ENCODE measurements around the gene BABAM2.
A peak's percentile ranks its signal among the peaks of the same experiment; 100 is the strongest.

The BABAM2 gene

GRCh38 chr2:28128281-28128950 is 237.9 kb downstream of the BABAM2 start:
- POLR2A ChIA-PET: no interaction called here
- WGBS (ENCODE audit: insufficient coverage): no CpG with 5 or more reads among the region's 2 CpGs

DNA sequence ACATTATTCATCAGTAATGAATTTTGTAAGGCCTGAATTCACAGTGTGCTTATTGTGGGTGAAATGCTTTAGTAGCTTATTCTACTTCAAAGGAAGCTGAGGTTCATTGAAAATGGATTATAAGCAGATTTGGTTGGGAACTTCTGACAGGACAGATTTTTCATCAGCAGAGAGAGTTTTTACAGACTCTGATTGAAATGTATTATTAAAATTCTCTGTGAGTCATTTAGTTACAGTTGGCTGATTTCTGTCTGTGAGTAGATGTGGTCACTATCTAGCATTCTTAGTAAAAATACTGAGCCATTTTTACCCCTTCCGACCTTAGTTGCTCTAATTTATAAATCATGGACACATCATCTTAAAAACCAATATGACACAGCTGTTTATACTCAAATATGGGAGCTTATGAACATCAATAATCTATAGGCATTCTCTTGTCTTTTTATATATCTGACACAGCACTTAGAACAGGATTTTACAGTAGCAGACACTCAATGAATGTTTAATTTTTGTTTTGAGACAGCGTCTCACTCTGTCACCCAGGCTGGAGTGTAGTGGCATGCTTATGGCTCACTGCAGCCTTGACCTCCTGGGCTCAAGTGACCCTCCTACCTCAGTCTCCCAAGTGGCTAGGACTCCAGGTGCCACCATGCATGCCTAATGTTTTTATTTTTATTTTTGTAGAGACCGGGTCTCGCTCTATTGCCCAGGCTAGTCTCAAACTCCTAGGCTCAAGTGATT is 239.6 kb downstream of the BABAM2 start:
- CTCF ChIA-PET: no interaction called here

More at GRCh38 chr2:28128281-28128950, 237.9 kb downstream of the BABAM2 start:
- no peak overlapping the region for H3K4me3 ChIP-seq (ENCODE audit: control insufficient read depth in 1 of 7, extremely low read depth in 1 of 7, insufficient read depth in 4 of 7, low read depth in 2 of 7, low read length in 6 of 7)
- CTCF ChIA-PET: interaction anchor here (0.6 kb wide), 1 partner anchor 9 kb away, joined by 3 read pairs; no protein-coding TSS in a partner anchor
- H3K4me1 ChIP-seq (ENCODE audit: control extremely low read depth in 1 of 4, control insufficient read depth in 4 of 4, insufficient read depth in 4 of 4, low read length in 3 of 4): no peaks in the 10 kb centered on the region
- no peak for DNase-seq
- H3K9me3 ChIP-seq (ENCODE audit: control extremely low read depth in 1 of 5, control insufficient read depth in 4 of 5, insufficient read depth in 2 of 5, low read depth in 1 of 5, low read length in 4 of 5): peaks cover 0 to 3% (median 0%) of the 10 kb centered on the region in 5 experiments
- no peaks in the 10 kb centered on the region for H3K27me3 ChIP-seq (replicated peaks in 2 of 5; ENCODE audit: control insufficient read depth in 4 of 5, insufficient read depth in 5 of 5, low read length in 4 of 5)
- peaks cover 0 to 6% (median under 1%) of the 10 kb centered on the region in 4 experiments for H3K36me3 ChIP-seq (ENCODE audit: control insufficient read depth in 4 of 4, insufficient read depth in 4 of 4, low read length in 3 of 4)
- H3K27ac ChIP-seq (ENCODE audit: insufficient read depth in 1 of 2, low read depth in 1 of 2, low read length in 2 of 2, poor library complexity in 1 of 2, severe bottlenecking in 2 of 2): no peak overlapping the region

DNA sequence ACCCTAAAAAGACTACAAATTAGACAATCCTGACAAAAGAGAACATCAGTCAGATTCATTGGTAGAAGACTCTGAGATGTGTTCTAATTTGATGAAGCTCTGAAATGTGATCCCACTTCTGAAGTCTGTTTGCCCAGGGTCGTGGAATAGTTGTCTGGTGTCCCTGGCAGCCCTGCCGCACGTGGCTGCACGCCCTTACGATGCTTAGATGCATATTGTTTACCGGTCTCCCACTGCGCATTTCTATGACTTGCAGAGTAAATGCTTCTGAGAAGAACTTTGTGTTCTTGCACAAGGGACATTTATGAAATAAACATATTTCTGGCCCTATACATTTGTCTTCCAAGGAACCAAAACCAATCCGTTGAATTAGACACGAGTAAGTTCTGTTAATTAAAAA is 243.2 kb downstream of the BABAM2 start:
- peaks cover 0 to 16% (median 6%) of the 10 kb centered on the region in 4 experiments for H3K4me1 ChIP-seq (ENCODE audit: control extremely low read depth in 1 of 4, control insufficient read depth in 4 of 4, insufficient read depth in 4 of 4, low read length in 3 of 4)
- POLR2A ChIA-PET: interaction anchor here (0.7 kb wide), 1 partner anchor 17 kb away, joined by 4 read pairs; no protein-coding TSS in a partner anchor
- CTCF ChIA-PET: interaction anchor here (0.8 to 1.1 kb wide), 2 partner anchors 17 to 38 kb away, joined by 3 read pairs; no protein-coding TSS in a partner anchor
- H3K27me3 ChIP-seq (replicated peaks in 2 of 5; ENCODE audit: control insufficient read depth in 4 of 5, insufficient read depth in 5 of 5, low read length in 4 of 5): no peaks in the 10 kb centered on the region
- H3K36me3 ChIP-seq (ENCODE audit: control insufficient read depth in 4 of 4, insufficient read depth in 4 of 4, low read length in 3 of 4): peaks cover 0 to 2% (median 0%) of the 10 kb centered on the region in 4 experiments
- no peak overlapping the region for H3K27ac ChIP-seq (ENCODE audit: insufficient read depth in 1 of 2, low read depth in 1 of 2, low read length in 2 of 2, poor library complexity in 1 of 2, severe bottlenecking in 2 of 2)
- no peak for DNase-seq
- H3K4me3 ChIP-seq (ENCODE audit: control insufficient read depth in 1 of 7, extremely low read depth in 1 of 7, insufficient read depth in 4 of 7, low read depth in 2 of 7, low read length in 6 of 7): no peak overlapping the region
- H3K9me3 ChIP-seq (ENCODE audit: control extremely low read depth in 1 of 5, control insufficient read depth in 4 of 5, insufficient read depth in 2 of 5, low read depth in 1 of 5, low read length in 4 of 5): no peaks in the 10 kb centered on the region
- WGBS (ENCODE audit: insufficient coverage): 100% methylated on average over 1 of the region's 9 CpGs

More for the DNA sequence above, 239.6 kb downstream of the BABAM2 start:
- no peak for DNase-seq
- Histone ChIP-seq H3K36me3 (ENCODE audit: control insufficient read depth in 4 of 4, insufficient read depth in 4 of 4, low read length in 3 of 4) (peaks cover 0 to 6% (median under 1%) of the 10 kb centered on the region in 4 experiments), H3K4me3 (ENCODE audit: control insufficient read depth in 1 of 7, extremely low read depth in 1 of 7, insufficient read depth in 4 of 7, low read depth in 2 of 7, low read length in 6 of 7) (no peak overlapping the region), H3K4me1 (ENCODE audit: control extremely low read depth in 1 of 4, control insufficient read depth in 4 of 4, insufficient read depth in 4 of 4, low read length in 3 of 4) (peaks cover 0 to 11% (median 4%) of the 10 kb centered on the region in 4 experiments), H3K9me3 (ENCODE audit: control extremely low read depth in 1 of 5, control insufficient read depth in 4 of 5, insufficient read depth in 2 of 5, low read depth in 1 of 5, low read length in 4 of 5) (peaks cover 0 to 3% (median 0%) of the 10 kb centered on the region in 5 experiments), H3K27ac (ENCODE audit: insufficient read depth in 1 of 2, low read depth in 1 of 2, low read length in 2 of 2, poor library complexity in 1 of 2, severe bottlenecking in 2 of 2) (no peak overlapping the region), H3K27me3 (replicated peaks in 2 of 5; ENCODE audit: control insufficient read depth in 4 of 5, insufficient read depth in 5 of 5, low read length in 4 of 5) (no peaks in the 10 kb centered on the region)
- POLR2A ChIA-PET: no interaction called here
- 100% methylated on average over 3 of the region's 4 CpGs for WGBS (ENCODE audit: insufficient coverage)

DNA sequence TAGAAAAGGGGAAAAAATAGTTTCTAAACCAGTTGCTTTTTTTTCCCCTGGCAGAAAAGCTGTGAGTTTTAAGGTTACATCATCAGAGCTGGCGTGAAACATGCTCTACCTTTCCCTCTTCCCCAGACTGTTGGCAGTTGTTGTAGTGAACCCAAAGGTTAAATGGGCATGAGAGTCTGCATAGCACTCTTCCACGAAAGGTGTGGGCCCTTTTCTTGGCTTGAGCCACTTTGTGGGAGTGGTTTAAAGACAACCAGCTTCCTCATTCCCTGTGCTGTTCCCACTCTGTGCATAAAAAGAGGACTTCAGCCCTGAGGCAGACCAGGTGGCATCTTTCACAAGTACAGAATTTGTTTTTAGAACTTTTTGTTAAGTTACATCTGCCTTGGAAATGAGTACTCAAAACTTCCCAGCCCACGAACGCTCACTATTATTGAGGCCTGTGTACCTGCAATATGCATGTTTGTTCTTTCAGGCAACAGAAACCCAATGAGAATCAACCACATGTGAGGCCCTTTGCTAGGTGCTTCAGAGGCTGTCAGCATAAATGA is 243.8 kb downstream of the BABAM2 start:
- CTCF ChIA-PET: interaction anchor here (0.8 to 1.1 kb wide), 2 partner anchors 17 to 38 kb away, joined by 3 read pairs; no protein-coding TSS in a partner anchor

GRCh38 chr2:28134857-28135256 is 244.3 kb downstream of the BABAM2 start:
- H3K36me3 ChIP-seq (ENCODE audit: control insufficient read depth in 4 of 4, insufficient read depth in 4 of 4, low read length in 3 of 4): peaks cover 0 to 2% (median under 1%) of the 10 kb centered on the region in 4 experiments
- 100% methylated on average over 1 of the region's 1 CpG for WGBS (ENCODE audit: insufficient coverage)
- POLR2A ChIA-PET: no interaction called here
- H3K27ac ChIP-seq (ENCODE audit: insufficient read depth in 1 of 2, low read depth in 1 of 2, low read length in 2 of 2, poor library complexity in 1 of 2, severe bottlenecking in 2 of 2): no peak overlapping the region
- H3K4me3 ChIP-seq (ENCODE audit: control insufficient read depth in 1 of 7, extremely low read depth in 1 of 7, insufficient read depth in 4 of 7, low read depth in 2 of 7, low read length in 6 of 7): no peak overlapping the region
- H3K9me3 ChIP-seq (ENCODE audit: control extremely low read depth in 1 of 5, control insufficient read depth in 4 of 5, insufficient read depth in 2 of 5, low read depth in 1 of 5, low read length in 4 of 5): no peaks in the 10 kb centered on the region
- DNase-seq: no peak
- CTCF ChIA-PET: interaction anchor here (1.1 kb wide), 1 partner anchor 39 kb away, joined by 3 read pairs; no protein-coding TSS in a partner anchor
- H3K4me1 ChIP-seq (ENCODE audit: control extremely low read depth in 1 of 4, control insufficient read depth in 4 of 4, insufficient read depth in 4 of 4, low read length in 3 of 4): peaks cover 0 to 16% (median 6%) of the 10 kb centered on the region in 4 experiments
- no peaks in the 10 kb centered on the region for H3K27me3 ChIP-seq (replicated peaks in 2 of 5; ENCODE audit: control insufficient read depth in 4 of 5, insufficient read depth in 5 of 5, low read length in 4 of 5)

More for the DNA sequence above, 243.8 kb downstream of the BABAM2 start:
- WGBS (ENCODE audit: insufficient coverage): 80% methylated on average over 4 of the region's 4 CpGs
- Histone ChIP-seq H3K9me3 (ENCODE audit: control extremely low read depth in 1 of 5, control insufficient read depth in 4 of 5, insufficient read depth in 2 of 5, low read depth in 1 of 5, low read length in 4 of 5) (no peaks in the 10 kb centered on the region), H3K27me3 (replicated peaks in 2 of 5; ENCODE audit: control insufficient read depth in 4 of 5, insufficient read depth in 5 of 5, low read length in 4 of 5) (no peaks in the 10 kb centered on the region), H3K4me1 (ENCODE audit: control extremely low read depth in 1 of 4, control insufficient read depth in 4 of 4, insufficient read depth in 4 of 4, low read length in 3 of 4) (peaks cover 0 to 16% (median 6%) of the 10 kb centered on the region in 4 experiments), H3K36me3 (ENCODE audit: control insufficient read depth in 4 of 4, insufficient read depth in 4 of 4, low read length in 3 of 4) (peaks cover 0 to 2% (median 0%) of the 10 kb centered on the region in 4 experiments), H3K27ac (ENCODE audit: insufficient read depth in 1 of 2, low read depth in 1 of 2, low read length in 2 of 2, poor library complexity in 1 of 2, severe bottlenecking in 2 of 2) (no peak overlapping the region), H3K4me3 (ENCODE audit: control insufficient read depth in 1 of 7, extremely low read depth in 1 of 7, insufficient read depth in 4 of 7, low read depth in 2 of 7, low read length in 6 of 7) (no peak overlapping the region)
- POLR2A ChIA-PET: interaction anchor here (0.7 kb wide), 1 partner anchor 18 kb away, joined by 4 read pairs; no protein-coding TSS in a partner anchor
- peak in 1 of 3 donors; percentile 9 for DNase-seq

- peaks cover 0 to 2% (median under 1%) of the 10 kb centered on the region in 4 experiments for H3K36me3 ChIP-seq (ENCODE audit: control insufficient read depth in 4 of 4, insufficient read depth in 4 of 4, low read length in 3 of 4)
- H3K9me3 ChIP-seq (ENCODE audit: control extremely low read depth in 1 of 5, control insufficient read depth in 4 of 5, insufficient read depth in 2 of 5, low read depth in 1 of 5, low read length in 4 of 5): no peaks in the 10 kb centered on the region
- DNase-seq: peak in 1 of 3 donors; percentile 10
- H3K4me1 ChIP-seq (ENCODE audit: control extremely low read depth in 1 of 4, control insufficient read depth in 4 of 4, insufficient read depth in 4 of 4, low read length in 3 of 4): peaks cover 0 to 16% (median 6%) of the 10 kb centered on the region in 4 experiments
- ChIA-PET POLR2A (no interaction called here), CTCF (no interaction called here)
- no peak overlapping the region for H3K4me3 ChIP-seq (ENCODE audit: control insufficient read depth in 1 of 7, extremely low read depth in 1 of 7, insufficient read depth in 4 of 7, low read depth in 2 of 7, low read length in 6 of 7)
- H3K27ac ChIP-seq (ENCODE audit: insufficient read depth in 1 of 2, low read depth in 1 of 2, low read length in 2 of 2, poor library complexity in 1 of 2, severe bottlenecking in 2 of 2): no peak overlapping the region
- H3K27me3 ChIP-seq (replicated peaks in 2 of 5; ENCODE audit: control insufficient read depth in 4 of 5, insufficient read depth in 5 of 5, low read length in 4 of 5): no peaks in the 10 kb centered on the region
These were observed 244.8 kb downstream of the BABAM2 start for GRCh38 chr2:28135324-28135723.

All from common myeloid progenitor, CD34-positive (primary cell).